Spleen (tissue), 7 donors: Measurements from ENCODE around the gene SLIT3.
A peak's percentile ranks its signal among the peaks of the same experiment; 100 is the strongest.

ENCODE experiments used
- POLR2A ChIP-seq, 3 donors: fragments of 450-650 bp; IDR thresholded peaks; one replicate each; pipeline ENCODE4 v1.5.1; 2017; ENCODE audit warnings: antibody characterized with exemption in 3 of 3, mild to moderate bottlenecking in 1 of 3
- POLR2AphosphoS5 ChIP-seq, 3 donors: sonication (generic); formaldehyde crosslinking; IDR thresholded peaks; one replicate each; pipeline ENCODE4 v1.5.1; 2017; ENCODE audit warnings: antibody characterized with exemption in 3 of 3
- TF ChIP-seq, protein P1 (sequence below), 11 experiments: fragments of 200-600 bp in 7 of 11; fragments of 450-650 bp in 4 of 11; sonication (generic) in 4 of 11; IDR thresholded peaks in 8 of 11; conservative IDR thresholded peaks in 3 of 11; 1 replicate in 7 of 11; 2 replicates in 4 of 11; pipeline versions ENCODE4 v1.4.0 to v1.8.0; 2016 to 2021; ENCODE audit warnings: antibody characterized with exemption in 11 of 11, inconsistent platforms in 4 of 11, mild to moderate bottlenecking in 1 of 11
- donor health status: DM: no; HTN: no; CAD: no; lungs with moderate emphysema.
- donor health status: DM: no; HTN: no; CAD: no.
- donor health status: DM: no; HTN: no; CAD: no.

DNA sequence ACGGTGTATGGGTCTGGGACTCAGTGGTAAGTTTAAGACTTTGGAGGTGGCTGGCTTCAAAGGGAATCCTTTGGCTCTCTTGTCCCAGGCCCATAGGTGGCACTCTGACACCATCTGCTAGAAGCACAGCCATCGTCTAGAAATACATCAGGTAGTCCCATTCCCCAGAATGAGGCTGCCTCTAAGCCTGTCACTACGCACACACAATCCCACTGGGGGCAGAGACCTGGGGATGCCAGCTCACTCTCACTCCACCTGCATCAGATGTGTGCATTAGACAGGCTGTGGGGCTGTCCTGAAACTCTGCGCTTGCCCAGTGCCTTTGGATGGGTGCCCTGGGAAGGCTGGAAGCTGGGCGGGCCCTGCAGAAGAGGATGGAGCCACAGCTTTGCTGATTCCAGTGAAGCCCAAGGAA, 594.3 kb downstream of the SLIT3 start:
- TF ChIP-seq, protein P1, sequence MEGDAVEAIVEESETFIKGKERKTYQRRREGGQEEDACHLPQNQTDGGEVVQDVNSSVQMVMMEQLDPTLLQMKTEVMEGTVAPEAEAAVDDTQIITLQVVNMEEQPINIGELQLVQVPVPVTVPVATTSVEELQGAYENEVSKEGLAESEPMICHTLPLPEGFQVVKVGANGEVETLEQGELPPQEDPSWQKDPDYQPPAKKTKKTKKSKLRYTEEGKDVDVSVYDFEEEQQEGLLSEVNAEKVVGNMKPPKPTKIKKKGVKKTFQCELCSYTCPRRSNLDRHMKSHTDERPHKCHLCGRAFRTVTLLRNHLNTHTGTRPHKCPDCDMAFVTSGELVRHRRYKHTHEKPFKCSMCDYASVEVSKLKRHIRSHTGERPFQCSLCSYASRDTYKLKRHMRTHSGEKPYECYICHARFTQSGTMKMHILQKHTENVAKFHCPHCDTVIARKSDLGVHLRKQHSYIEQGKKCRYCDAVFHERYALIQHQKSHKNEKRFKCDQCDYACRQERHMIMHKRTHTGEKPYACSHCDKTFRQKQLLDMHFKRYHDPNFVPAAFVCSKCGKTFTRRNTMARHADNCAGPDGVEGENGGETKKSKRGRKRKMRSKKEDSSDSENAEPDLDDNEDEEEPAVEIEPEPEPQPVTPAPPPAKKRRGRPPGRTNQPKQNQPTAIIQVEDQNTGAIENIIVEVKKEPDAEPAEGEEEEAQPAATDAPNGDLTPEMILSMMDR (IDR thresholded peaks at IDR 0.05 in 8 of 11, conservative IDR thresholded peaks at IDR 0.05 in 3 of 11) = peak in 4 of 11 experiments; percentile 17 to 41 (median 24)
- TF ChIP-seq POLR2AphosphoS5 (IDR thresholded peaks at IDR 0.05) (no peak), POLR2A (IDR thresholded peaks at IDR 0.05) (no peak)
